HCT116 (cell line): ENCODE data around the gene TTYH2.

ENCODE experiments used
- CEBPB ChIP-seq: IDR thresholded peaks from 2 replicates; pipeline ENCODE4 v1.6.1; 2012; ENCODE audit warnings: low read depth
- EZH2 ChIP-seq: fragments of 200-600 bp; sonication (generic); IDR thresholded peaks from 2 replicates; pipeline ENCODE4 v1.6.1; 2017; ENCODE audit warnings: antibody characterized with exemption, mixed run types
- POLR2A ChIP-seq: IDR thresholded peaks from 2 replicates; pipeline ENCODE4 v1.7.0; 2011; ENCODE audit warnings: borderline replicate concordance; ENCODE audit not compliant: insufficient read depth, insufficient read length; ENCODE audit errors: extremely low read depth
- POLR2AphosphoS5 ChIP-seq: IDR thresholded peaks from 2 replicates; pipeline ENCODE4 v1.6.1; 2011; ENCODE audit warnings: mild to moderate bottlenecking, low read depth, low read length, moderate library complexity
- TF ChIP-seq, protein P1 (sequence below), 3 experiments: fragments of 200-600 bp in 1 of 3; sonication (generic) in 1 of 3; IDR thresholded peaks in 2 of 3; conservative IDR thresholded peaks in 1 of 3; 2 replicates each; pipeline ENCODE4 v1.5.1; 2012 to 2017; ENCODE audit warnings: low read depth in 2 of 3, low read length in 2 of 3, antibody characterized with exemption in 1 of 3, borderline replicate concordance in 1 of 3, control low read depth in 1 of 3, mild to moderate bottlenecking in 1 of 3, mixed read lengths in 1 of 3, mixed run types in 1 of 3, moderate library complexity in 1 of 3; ENCODE audit not compliant: insufficient read depth in 1 of 3
- TF ChIP-seq, protein P2 (sequence below): IDR thresholded peaks from 2 replicates; pipeline ENCODE4 v1.6.1; 2012
- TF ChIP-seq, protein P3 (sequence below): IDR thresholded peaks from 2 replicates; pipeline ENCODE4 v1.6.1; 2012

DNA sequence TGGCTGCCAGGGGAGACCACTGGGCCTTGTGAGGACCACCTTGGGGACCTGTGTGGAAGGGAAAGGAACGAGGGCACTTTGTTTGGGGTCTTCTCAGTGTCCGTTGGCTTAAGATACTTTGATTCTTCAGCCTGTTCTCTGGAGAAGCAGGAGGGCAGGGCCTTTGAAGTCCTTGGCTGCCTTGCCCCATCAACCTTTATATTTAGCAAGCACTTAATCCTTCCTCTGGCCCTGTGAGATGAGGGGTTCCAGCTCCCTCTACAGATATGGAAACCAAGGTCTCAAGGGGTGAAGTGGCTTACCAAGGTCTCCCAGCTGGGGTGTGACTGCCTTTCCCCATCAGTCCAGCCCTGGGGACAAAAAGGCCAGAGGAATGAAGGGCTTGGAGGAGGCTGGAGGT is 28.5 kb downstream of the TTYH2 start:
- TF ChIP-seq, protein P1, sequence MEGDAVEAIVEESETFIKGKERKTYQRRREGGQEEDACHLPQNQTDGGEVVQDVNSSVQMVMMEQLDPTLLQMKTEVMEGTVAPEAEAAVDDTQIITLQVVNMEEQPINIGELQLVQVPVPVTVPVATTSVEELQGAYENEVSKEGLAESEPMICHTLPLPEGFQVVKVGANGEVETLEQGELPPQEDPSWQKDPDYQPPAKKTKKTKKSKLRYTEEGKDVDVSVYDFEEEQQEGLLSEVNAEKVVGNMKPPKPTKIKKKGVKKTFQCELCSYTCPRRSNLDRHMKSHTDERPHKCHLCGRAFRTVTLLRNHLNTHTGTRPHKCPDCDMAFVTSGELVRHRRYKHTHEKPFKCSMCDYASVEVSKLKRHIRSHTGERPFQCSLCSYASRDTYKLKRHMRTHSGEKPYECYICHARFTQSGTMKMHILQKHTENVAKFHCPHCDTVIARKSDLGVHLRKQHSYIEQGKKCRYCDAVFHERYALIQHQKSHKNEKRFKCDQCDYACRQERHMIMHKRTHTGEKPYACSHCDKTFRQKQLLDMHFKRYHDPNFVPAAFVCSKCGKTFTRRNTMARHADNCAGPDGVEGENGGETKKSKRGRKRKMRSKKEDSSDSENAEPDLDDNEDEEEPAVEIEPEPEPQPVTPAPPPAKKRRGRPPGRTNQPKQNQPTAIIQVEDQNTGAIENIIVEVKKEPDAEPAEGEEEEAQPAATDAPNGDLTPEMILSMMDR (IDR thresholded peaks at IDR 0.05 in 2 of 3, conservative IDR thresholded peaks at IDR 0.05 in 1 of 3; ENCODE audit: borderline replicate concordance in 1 of 3, insufficient read depth in 1 of 3, low read depth in 2 of 3, low read length in 2 of 3): no peak
- TF ChIP-seq EZH2 (no peak), POLR2A (no peak), POLR2AphosphoS5 (no peak), CEBPB (no peak)
- TF ChIP-seq, protein P2, sequence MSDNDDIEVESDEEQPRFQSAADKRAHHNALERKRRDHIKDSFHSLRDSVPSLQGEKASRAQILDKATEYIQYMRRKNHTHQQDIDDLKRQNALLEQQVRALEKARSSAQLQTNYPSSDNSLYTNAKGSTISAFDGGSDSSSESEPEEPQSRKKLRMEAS: no peak
- TF ChIP-seq, protein P3, sequence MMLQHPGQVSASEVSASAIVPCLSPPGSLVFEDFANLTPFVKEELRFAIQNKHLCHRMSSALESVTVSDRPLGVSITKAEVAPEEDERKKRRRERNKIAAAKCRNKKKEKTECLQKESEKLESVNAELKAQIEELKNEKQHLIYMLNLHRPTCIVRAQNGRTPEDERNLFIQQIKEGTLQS: no peak
